GM12873 (cell line): ENCODE measurements around the gene RPN2.

Experiments
- TF ChIP-seq, protein P1 (sequence below): IDR thresholded peaks from 2 replicates; pipeline ENCODE4 v1.5.1; 2012; ENCODE audit warnings: low read depth, mild to moderate bottlenecking, moderate library complexity, low read length, control low read depth; ENCODE audit not compliant: insufficient read depth; ENCODE audit errors: missing control alignments

The RPN2 gene

DNA sequence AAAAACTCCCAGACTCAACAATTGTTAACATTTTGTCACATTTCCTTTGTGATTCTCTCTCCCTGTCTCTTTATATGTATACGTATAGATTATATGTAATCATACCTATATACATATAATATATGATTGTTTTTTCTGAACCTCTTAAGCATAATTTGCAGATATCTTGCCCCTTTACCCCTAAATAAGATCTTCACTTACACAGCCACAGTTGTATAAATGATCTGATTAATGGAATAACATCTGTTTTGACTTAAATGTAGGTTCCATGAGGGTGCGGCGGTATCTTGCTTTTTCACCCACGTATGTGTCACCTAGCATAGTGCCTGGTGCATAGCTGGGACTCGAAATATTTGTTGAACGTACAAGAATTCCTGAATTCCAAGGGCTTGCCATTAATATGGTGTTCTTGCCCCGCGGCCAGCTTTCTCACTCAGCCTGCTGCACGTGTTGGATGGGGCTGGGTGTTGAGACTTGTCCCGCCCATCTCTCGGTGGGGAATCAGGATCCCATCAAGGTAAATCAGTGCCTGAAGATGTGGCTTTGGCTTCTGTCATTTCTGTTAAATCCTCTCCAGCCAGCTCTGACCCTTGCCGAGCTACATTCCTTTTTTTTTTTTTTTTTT lies 99.9 kb downstream of the RPN2 start:
- TF ChIP-seq, protein P1, sequence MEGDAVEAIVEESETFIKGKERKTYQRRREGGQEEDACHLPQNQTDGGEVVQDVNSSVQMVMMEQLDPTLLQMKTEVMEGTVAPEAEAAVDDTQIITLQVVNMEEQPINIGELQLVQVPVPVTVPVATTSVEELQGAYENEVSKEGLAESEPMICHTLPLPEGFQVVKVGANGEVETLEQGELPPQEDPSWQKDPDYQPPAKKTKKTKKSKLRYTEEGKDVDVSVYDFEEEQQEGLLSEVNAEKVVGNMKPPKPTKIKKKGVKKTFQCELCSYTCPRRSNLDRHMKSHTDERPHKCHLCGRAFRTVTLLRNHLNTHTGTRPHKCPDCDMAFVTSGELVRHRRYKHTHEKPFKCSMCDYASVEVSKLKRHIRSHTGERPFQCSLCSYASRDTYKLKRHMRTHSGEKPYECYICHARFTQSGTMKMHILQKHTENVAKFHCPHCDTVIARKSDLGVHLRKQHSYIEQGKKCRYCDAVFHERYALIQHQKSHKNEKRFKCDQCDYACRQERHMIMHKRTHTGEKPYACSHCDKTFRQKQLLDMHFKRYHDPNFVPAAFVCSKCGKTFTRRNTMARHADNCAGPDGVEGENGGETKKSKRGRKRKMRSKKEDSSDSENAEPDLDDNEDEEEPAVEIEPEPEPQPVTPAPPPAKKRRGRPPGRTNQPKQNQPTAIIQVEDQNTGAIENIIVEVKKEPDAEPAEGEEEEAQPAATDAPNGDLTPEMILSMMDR: no peak

DNA sequence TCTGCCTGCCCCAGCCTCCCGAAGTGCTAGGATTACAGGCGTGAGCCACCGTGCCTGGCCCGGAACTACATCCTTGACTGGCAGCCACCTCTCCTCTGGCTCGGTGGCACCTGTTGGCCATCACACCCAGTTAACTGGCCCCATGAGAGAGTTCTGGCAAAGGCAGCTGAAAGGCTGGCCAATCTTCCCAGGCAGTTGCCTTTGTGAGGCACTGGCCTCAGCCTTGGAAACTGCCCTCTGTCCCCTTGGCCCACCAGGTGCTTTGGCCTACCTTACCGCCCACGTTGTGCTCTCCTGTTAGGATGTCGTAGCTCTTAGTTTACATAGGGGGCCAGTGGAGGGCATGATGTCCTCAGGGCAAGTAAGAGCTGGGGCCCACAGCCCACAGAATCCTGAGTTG lies 100.7 kb downstream of the RPN2 start:
- TF ChIP-seq, protein P1: no peak

DNA sequence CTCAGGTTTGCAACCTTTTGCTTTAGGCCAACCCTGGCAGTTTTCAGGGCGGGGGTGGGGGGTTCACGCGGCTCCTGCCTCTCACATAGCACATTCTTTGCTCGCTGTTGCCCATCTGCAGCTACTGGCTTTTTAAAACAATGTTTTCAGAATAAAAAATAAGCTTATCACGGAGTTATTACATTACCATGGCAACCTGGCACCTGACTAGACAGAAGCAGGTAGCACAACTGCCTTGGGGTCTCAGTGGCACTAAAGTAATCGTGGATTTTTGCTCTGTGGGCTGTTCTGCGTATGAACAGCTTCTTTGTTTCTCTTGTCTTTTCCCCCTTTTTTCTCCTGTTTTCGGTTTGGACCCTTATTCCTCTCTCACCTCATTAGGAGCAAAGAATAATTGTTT lies 101.3 kb downstream of the RPN2 start:
- TF ChIP-seq, protein P1: no peak

DNA sequence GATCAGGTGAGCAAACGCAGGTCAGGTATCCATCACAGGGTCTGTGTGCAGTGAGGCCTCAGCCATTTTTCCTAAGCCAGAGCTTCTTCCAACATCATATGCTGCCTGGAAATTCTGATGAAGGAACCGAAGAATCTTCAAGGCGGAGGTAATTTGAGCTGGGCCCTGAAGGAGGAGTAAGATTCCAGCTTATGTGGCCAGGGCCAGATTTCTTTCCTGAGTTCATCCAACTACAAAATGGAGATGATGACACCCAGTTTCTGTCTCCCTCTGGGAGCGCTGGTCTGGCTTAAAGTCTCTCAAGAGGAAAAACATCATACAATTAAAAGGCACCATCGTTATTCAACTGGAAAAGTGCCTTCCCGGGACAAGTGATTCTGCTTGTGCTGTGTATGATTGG lies 103.4 kb downstream of the RPN2 start:
- TF ChIP-seq, protein P1: no peak

DNA sequence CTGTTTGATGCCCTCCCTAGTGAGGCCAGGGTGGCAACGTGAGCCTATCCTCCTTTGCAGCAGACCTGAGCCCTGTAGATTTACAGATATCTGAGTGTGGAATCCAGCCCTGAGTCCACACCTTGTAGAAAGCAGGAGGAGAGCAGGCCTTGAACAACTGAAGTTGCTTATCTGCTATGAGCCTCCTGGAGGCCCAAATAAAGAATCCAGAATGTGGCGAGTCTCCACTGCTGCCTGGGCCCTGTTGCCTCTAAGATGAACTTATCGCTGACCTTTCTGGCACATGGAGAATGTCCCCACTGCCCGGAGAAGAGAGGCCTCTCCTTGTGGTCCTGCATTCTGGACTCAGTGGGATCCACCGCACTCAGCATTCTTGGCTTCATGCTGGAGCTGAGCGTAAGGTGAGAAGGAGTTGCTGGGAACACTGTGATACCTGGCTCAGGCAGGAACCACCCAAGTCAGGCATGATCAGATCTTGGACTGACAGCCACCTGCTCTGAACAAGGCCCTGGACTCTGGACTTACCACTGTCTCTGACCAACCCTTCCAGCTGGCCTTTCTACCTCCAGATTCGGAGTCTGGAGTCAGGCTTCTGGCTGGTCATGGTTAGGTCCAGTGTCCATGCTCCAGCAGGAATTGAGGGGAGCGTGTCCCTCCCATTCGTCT lies 104.5 kb downstream of the RPN2 start:
- TF ChIP-seq, protein P1: no peak

DNA sequence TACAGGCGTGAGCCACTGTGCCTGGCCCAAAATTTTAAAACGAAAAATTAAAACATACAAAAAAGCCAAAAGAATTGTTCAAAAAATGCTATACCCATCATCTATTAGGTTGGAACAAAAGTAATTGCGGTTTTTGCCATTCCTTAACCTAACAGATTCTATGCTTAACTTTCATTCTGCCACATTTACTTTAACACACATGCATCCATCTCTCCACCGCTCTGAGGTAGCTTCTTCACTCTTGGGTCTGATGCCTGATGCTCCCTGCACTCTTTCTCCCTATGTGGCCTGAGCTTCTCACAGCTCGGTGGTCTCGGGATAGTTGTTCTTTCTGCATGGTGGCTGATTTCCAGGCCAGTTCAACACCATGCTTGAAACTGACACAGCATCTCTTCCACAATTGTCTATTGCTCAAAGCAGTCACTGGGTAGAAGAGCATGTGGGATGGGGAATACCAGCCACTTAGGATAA lies 105.6 kb downstream of the RPN2 start:
- TF ChIP-seq, protein P1: no peak

DNA sequence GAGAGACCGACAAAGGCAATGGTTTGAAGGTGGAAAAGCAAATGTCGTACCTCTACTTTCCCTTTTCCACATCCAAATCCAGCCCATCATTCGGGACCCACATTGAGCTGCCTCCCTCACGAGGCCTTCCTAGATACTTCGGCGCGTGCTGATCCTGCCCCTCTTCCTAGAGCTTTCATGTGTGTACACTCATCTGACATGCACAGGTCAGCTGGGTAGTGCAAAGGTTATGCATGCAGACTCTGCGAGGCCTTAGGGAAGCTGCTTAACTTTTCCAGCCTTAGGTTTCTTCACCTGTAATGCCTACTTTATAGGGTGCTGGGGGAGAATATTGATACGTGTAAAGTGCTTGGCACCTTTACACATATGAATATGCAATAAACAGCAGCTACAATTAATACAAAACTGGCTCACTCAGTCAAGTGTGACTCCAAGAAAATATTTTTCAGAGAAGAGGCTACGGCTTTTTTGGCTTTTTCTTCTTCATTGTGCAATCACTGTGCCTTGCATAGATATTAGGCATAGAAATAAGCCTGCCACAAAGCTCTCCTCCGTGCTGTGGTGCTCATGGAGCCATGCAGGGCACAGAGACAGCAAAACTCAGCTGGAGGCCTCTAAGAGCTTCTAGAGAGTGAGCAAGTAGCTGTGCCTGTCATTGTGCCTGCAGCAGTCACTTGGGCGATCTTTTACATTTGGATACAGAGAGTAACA lies 106.7 kb downstream of the RPN2 start:
- TF ChIP-seq, protein P1: no peak
